Measurements from ENCODE around the gene HOXD4.

The HOXD4 gene

DNA sequence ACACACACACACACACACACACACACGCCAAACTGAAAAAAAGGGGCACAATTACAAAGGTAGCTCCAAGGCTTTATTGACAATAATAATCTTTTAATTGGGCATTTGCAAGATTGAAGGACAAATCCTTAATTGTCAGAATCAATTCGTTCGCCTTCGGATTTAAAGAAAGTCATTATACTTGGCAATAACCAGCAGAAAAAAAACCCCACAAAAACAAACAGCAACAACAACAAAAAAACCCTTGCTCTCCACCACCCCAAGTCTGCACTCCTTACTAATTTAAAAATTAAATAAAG is 23.6 kb upstream of the HOXD4 start:
- no peak for DNase-seq

DNA sequence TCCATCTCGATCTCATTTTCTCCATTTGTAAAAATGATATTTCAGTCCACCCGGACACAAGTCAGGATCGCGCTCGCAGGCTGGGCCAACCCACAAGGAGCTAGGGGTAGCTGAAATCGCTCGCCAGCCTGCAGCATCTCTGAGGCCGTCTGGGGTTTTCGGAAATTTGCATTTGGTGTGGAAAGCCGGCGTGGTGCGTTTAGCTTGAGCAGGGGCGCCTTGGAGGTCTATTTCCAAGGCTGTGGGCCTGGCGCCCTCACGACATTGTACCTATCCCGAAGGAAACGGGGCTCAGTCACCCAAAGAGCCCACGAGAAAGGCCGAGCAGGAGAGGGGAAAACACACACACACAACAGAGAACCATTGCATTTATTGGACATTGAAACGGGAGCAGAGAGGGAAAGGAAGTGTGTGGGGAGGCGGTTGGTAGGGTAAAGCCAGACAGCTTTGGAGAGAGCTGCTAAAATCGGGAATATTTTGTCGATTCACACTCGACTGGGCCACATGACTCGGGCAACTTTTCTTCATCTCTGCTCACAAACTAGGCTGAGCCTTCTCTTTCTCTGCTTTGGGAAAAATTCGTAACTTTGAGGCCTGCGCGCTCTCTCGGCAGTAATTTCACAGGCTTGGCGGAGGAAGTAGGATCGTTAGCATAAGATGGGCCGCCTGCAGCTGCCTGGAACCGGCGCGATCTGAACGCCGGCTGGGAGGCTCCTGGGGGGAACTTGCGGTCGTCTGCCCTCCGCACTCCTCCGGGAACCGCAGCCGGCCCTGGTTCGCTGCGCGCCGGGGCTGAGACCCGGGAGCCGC is 23.0 kb upstream of the HOXD4 start:
- no peak for DNase-seq

DNA sequence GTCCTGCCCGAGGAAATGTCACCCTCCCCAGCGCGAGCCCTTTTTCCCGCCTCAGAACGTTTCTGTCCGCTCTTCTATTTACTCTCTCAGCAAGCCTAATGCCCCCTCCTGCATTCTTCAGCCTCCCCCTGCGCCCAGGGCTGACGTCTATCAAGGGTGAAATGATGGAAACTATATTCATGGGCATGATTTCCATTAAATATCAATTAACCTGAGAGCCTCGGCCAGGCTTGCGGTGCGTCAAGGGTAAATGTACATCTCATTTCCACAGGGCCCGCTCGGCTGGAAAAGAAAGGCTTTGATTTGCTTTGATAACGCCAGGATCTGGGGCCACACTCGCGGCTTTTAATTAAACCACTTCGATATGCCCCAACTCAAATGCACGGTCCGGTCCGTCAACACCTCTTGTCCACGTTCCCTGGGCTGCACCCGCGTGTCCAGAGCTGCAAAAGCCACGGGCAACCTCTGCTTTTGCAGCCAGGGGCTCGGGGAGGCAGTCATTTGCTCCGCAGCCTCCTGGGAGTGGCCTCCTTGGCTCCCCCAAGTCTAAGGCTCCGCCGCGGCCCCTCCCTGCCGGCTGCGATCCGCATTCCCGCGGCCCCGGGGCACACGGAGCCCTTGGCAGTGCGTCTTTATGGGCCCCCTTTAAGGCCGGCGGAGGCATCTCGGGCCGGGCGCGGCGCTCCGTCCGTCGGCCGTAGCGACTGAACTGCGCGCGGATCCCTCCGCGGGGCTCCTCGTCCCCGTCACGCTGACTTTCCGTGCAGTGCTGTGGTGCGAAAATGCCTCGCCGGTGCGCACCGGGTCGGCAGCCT is 22.2 kb upstream of the HOXD4 start, which contains the start of gene HOXD8:
Gene HOXD8, plus strand, starts transcription at position 724 of the 815 bp plus-strand sequence. CDS start 662 bp downstream, outside the sequence.
- DNase-seq: peak; percentile 35

DNA sequence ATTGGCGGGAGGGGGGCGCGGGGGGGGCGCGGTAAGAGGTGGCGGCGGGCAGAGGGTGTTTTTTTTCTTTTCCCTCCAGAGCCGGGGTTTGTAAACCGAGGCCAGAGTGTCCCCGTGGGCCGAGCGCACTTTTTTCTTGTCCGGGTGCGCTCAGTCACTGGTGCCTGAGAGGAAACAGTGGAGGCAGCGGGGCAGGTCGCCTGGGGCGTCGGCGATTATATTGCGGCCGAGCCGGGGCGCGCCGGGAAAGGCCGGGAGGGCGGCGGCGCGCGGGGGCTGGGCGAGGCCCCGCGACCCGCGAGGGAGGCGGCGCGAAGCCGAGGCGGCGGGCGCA is 21.6 kb upstream of the HOXD4 start:
- no peak for DNase-seq

DNA sequence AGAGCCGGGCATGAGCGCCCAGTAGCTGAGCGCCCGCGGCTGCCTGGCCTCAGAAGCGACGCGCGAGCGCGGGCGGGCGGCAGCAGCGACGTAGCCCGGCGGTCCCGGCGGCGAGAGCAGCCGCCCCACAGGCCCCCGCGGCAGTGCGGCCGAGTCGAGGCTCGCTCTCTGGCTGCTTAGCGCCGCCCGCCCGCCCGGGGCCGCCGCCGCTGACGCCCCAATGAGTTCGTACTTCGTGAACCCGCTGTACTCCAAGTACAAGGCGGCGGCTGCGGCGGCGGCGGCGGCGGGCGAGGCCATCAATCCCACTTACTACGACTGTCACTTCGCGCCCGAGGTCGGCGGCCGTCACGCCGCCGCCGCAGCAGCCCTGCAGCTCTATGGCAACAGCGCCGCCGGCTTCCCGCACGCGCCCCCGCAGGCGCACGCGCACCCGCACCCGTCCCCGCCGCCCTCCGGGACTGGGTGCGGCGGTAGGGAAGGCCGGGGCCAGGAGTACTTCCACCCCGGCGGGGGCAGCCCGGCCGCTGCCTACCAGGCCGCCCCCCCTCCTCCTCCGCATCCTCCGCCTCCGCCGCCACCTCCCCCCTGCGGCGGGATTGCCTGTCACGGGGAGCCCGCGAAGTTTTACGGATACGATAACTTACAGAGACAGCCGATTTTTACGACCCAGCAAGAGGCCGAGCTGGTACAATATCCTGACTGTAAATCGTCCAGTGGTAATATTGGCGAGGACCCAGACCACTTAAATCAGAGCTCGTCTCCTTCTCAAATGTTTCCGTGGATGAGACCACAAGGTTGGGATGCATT is 21.0 kb upstream of the HOXD4 start:
- no peak for DNase-seq

DNA sequence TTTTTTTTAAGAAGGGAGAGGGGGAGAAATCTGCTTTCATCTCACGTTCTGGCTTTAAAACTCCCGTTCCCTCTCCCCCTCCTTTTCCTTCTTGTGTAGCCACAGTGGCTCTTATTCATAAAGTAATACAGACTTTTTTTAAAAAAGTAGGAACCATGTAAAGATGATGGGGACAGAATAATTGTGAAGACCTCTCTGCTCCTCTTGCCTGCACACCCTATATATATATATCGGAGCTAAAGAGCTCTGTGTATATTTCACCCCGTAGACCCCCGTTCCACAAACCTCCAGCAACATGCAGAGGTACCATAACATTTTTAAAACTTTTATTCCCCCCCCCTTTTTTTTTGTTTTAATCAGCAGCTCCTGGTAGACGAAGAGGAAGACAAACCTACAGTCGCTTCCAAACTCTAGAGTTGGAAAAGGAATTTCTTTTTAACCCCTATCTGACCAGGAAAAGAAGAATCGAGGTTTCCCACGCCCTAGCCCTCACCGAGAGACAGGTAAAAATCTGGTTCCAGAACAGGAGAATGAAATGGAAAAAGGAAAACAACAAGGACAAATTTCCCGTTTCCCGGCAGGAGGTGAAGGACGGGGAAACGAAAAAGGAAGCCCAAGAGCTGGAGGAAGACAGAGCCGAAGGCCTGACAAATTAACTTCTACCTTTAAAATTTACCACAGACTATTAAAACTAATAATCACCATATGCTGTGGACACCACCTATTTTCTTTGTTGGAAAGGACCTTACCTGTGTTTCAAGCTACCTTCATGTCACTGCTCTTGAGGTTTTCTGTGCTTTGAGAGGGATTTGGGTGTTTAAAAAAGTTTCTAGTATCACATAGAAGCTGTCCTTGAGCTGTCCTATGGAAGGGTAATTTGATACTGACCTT is 20.1 kb upstream of the HOXD4 start:
- no peak for DNase-seq

DNA sequence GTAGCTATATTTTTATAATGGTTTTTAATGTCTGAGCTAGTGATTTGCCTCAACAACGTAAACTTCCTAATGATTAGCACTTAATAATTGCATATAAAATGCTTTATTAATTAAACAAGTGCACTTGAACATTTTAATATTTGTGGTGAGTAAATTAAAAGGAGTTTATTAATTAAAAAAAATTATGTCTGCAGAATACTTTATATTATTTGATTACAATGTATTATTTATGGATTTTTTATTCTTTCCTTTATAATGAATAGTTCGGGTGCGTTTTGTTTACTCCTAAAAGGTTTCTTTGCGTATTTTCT is 19.5 kb upstream of the HOXD4 start:
- DNase-seq: no peak

DNA sequence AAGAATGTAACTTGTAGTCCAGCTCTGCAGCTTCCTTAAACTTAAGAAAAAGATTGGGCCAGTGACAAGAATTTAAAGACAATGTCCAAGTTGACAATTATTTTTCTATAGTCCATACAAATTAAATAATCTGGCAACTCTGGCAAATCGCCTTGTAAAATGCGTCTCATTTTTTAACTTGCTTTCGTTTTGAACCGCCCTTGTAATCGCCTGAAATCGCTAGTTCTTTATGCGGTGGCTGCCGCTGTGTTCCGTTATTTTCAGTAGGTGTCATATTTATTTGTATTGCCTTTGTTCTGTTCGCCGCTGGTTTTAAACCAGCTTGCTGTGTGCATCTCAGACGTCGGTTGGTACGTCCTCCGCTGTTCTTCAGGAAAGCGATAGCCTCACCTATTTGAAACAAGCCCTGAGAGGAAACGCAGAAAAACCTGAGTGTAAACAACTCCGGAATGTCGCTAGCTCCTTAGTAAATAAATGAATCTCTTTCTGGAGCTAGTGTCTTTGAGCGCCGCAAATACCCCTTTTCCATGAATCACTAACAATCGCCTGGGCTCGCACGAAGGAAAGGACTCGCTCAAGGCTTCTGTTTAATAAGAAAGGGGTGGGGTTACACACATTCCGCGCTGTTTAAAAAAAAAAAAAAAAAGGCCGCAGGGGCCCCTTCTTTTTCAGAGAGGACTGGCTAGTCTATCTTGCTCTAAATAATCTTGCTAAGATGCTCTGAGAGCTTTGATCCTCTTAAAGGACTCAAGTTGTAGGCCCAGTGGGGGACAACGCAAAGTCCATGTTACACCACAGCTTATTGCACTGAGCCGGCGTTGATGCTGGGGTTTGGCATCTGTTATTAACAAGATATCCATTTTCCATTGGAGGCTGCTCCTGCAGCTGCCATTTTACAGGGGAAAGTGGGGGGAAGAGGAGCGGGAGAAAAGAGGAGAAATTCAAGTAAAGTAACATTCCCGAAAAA is 18.9 kb upstream of the HOXD4 start:
- no peak for DNase-seq

DNA sequence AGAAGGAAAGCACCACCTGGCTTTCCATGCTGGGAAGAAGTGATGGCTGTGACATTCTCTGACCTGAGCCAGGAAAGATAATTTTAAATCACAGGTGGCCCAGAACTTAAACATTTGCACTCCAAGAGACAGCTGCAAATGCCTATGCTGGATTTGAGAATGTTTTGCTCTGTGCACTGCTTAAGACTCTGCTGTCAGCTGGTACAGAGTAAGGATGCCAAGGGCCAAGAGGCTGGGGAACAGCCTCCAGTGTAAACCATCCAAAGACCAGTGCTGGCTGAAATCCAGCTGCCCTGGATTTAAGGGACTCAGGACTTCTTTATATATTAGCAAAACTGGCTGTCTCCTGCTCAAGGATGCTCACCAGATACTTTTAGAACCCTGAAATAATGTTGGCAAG is 18.0 kb upstream of the HOXD4 start:
- DNase-seq: no peak

DNA sequence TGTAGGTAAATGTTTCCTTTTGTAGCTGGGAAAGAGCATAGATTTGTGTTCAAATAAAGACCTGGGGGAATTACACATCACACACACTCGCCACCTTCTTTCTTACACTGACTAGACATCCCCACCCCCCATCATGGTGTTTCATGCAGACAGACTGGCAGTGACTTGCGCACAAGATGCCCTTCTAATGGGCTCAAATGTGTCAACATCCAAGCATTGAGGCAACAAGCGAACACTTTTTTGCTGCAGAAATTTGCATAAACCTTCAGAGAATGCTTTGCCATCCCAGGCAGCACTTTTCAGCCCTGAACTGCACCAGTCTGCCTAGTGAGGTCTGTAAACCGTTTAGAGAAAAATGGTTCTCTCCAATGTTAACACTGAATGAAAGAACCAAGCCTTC is 17.3 kb upstream of the HOXD4 start:
- DNase-seq: no peak

DNA sequence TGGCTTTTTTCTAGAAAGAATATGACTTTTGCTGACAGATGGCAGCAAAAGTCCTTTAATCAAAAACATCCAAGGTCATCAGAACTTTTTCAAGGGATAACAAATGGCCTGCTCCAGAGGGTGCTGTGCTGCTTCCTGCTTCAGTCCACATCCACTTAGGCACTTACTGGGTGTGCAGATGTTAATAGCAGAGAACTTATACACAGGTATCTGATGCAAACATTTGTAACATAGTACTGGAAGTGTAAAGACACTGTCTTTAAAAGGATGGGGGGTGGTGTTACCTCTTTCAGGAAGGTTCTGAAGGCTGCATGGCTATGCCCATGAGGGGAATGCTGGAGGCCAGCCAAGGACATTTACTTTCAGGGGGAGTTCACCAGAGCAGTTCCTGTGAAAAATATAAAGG is 16.3 kb upstream of the HOXD4 start:
- DNase-seq: no peak

DNA sequence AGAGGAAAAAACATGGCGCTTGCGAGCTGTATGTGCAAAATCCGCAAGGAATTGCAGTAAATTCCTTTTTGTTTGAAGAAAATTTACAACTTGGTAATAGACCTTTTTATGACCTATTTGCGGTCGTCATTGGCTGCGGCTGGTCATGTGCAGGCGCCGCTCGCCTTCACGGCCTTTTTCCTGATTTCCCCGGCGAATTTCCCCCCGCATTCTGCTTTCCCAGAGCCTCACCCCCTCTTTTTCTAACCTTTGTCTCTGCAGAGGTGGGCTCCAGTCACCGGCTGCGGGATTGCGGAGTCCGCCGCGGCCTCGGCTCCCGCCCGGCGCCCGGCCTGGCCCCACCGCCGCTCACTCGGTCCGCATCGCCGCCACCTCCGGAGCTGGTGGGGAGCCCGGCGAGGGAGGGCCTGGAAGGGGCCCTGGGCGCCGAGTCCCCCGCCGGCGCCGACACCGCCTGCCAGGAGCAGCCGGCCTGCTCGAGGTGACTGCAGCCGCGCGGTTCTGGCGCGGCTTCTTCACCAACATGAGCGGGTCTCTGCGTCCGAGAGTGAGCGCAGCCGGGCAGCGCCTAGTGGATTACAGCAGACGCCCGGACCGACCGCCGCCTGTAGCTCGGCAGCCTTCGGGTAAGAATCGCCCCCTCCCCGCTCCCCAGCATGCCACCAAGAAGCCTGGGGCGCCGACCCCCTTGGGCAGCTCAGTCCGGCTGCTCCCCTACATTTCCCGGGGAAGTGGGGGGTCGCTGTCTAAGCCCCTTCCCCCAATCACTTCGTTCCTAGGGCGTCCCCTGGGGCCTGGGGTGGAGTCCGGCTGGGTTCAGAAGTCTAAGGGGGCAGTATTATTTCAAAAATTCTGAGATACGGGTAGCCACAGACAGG is 14.7 kb upstream of the HOXD4 start:
- DNase-seq: no peak

DNA sequence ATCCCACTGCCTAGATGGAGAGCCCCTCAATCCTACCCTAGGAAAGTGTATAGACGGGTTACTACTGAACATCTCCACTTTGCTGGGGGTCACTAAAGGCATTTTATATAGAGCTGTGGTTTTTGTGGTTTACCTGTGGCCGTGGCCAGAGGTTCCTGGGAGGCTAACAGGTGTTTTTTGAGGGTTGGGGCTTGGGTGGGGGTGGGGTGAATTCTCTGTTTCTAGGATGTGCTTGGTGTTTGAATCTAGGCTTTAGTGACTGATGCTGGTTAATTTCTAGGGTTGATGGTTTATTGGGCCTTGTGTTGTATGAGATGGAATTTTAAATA is 14.1 kb upstream of the HOXD4 start:
- DNase-seq: no peak

DNA sequence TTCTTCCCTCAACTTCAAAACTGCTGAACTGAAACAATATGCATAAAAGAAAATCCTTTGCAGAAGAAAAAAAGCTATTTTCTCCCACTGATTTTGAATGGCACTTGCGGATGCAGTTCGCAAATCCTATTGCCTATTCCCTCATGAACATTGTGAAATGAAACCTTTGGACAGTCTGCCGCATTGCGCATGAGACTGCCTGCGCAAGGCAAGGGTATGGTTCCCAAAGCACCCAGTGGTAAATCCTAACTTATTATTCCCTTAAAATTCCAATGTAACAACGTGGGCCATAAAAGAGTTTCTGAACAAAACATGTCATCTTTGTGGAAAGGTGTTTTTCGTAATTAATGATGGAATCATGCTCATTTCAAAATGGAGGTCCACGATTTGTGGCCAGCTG is 13.4 kb upstream of the HOXD4 start:
- no peak for DNase-seq

DNA sequence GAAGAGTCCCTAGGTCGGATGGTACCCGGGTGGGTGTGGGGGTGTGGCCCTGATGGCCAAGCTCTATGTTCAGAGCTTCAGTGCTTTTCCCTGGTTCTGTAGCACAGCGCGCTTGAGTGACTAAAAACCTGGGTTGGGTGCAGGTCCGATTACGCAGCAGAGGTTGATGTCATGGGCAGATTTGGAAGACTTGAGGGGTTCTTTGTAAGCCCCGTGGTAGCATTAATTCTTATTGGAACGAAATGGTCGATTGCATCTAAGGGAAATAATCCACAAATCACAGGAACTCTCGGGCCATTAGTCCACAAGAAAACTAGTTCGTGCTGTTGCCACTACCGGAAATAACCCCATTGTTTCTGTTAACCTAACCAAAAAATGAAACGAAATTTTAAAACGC is 12.8 kb upstream of the HOXD4 start:
- no peak for DNase-seq

DNA sequence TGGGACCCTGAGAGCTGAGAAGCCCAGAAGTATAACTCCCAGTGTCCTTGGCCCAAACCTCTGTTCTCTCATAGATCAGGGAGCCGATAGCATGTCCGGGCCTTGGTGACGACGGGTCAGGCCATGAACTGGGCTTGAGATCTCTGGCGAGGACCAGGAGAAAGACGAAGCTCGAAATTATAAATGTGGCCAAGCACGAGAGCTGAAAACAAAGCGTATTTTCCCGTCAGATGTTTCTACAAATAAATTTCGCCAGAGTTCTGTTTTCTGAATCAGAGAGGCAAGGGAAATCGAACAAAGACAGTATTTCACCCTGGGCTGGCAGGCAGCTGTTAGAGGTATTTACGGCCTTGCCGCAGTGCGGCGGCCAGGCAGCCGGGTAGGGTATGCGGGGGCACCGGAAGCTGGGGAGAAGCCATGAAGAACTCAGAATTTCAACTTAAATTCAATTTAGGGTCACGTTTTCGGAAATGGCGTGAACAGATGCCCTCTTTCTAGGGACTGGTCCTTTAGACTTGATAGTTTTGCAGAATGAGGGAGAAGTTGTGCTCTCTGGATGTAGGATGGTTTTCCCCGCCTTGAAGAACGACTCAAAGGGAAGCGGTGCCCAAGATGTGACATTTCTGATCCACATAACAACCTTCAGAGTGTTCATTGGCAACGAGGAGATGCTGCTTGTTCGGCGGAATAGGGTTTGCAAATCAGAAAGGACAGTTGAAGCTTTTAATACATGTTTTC is 12.3 kb upstream of the HOXD4 start:
- no peak for DNase-seq

DNA sequence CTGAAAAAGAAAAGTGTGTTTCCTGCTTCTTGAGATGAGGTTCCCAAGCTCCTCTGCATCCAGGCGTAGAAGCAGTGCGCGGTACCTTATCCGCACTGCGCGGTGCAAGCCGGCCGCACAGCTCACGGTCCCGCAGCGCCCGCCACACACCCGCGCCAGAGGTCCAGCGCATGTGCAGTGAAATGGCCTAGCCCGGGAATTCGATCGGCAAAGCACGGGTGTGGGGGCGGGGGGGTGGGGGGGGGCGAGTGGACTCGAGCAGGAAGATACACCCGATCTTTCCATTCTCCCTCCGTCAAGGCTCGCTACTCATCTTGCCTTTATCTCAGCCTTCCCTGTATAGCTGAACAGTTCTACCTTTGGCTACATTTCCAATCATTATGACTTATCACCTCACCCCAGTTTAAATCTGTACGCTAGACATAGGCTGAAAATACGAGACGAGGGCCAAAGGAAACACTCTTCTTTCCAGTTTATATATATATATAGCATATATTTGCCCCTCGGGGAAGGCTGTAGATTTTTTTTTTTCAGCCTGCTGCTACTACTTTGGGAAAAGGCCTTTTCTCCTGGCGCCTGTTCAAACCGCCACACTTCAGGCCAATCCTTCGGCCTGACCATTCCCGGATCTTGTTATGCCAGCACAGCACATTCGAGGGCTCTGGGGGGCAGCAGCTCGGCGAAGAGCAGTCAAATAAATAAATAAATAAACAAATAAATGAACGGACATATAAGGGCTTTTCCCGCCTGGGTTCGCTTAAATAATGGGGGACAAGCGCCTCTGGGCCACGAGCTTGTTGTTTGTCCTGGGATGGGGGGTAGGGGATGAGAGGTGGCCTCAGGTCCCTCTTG is 11.5 kb upstream of the HOXD4 start:
- no peak for DNase-seq

DNA sequence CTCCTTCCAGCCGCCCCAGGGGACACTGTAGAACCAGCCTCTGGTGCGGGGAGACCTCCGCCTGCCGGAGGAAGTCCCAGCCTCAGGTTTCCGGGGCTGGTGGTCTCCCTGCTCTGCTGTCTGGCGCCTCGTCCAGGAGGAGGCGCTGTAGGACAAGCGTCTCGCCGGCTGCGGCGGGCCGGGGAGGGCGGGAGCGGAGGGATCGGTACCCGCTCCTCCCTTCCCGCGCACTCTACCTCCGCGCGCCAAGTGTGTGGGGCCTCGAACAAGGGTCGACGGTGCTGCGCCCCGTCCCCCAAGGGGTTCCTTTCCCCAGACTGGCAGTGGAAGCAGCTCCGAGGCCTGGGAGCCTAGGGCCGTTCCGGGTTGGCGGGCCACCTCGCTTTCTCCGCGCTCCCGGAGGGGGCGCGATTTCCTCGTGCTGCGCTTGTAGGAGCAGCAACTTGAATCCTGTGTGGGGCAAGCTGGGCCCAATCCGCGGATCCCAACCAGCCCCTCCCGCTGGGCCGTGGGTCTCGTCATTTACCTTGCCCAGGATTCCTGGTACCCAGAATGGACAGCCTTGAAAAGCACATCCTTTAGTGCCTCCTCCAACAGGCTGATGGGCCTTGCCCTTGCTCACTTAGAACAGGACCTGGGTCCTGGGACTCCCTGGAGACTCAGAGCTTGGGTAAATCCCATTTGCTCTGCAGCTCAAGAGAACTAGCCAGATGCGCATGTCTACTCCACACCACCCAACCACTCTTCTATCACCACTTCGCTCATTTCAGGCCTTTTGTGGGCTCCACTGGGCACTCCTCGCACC is 10.6 kb upstream of the HOXD4 start:
- DNase-seq: peak; percentile 65

Data from hematopoietic multipotent progenitor cell treated with erythropoietin and hydrocortisone succinate and interleukin-3 and kit ligand, for 8 days (in vitro differentiated cells).